CD4-positive, alpha-beta memory T cell (primary cell): ENCODE data around the gene GSC. TPM values are rescaled to one million over a fixed set of nuclear protein-coding genes. Genes with fewer than 3 reads are reported as not detected.
"Not testable (repeated sequence)": the region's sequence is repeated elsewhere in the genome, so short reads cannot be mapped to it uniquely, and the experiment has no call there.

ENCODE experiments used
- CTCF ChIA-PET: fragments of 350-600 bp; sonication (Branson Sonifier 250); formaldehyde crosslinking; loops from one replicate; lab custom pipeline; 2021; ENCODE audit warnings: inconsistent platforms; ENCODE audit not compliant: partially characterized antibody; lab: Charles Lee
- POLR2A ChIA-PET: fragments of 350-600 bp; sonication (Branson Sonifier 250); formaldehyde crosslinking; loops from one replicate; lab custom pipeline; 2021; ENCODE audit not compliant: partially characterized antibody; lab: Charles Lee
- DNase-seq, 5 donors: peaks; one replicate each; pipeline versions ENCODE4 v3.0.0 to v3.0.0-alpha.2; 2020 to 2022; ENCODE audit warnings: mixed read lengths in 1 of 5
- H3K27ac ChIP-seq: one replicate; pipeline ENCODE4 v1.7.0; 2013; ENCODE audit warnings: low read depth, low read length
- H3K27me3 ChIP-seq: 2 replicates; pipeline ENCODE4 v1.7.0; 2013; ENCODE audit warnings: mild to moderate bottlenecking, low read length, moderate library complexity; ENCODE audit not compliant: insufficient read depth
- H3K36me3 ChIP-seq: 2 replicates; pipeline ENCODE4 v1.7.0; 2013; ENCODE audit warnings: mild to moderate bottlenecking, low read length, moderate library complexity; ENCODE audit not compliant: insufficient read depth
- H3K4me1 ChIP-seq: 2 replicates; pipeline ENCODE4 v1.7.0; 2013; ENCODE audit warnings: mild to moderate bottlenecking, low read length, moderate library complexity; ENCODE audit not compliant: insufficient read depth
- H3K4me3 ChIP-seq, 2 donors: one replicate each; pipeline ENCODE4 v1.7.0; 2013; ENCODE audit warnings: low read length in 2 of 2, mild to moderate bottlenecking in 1 of 2
- H3K9me3 ChIP-seq, 2 donors: one replicate each; pipeline ENCODE4 v1.7.0; 2013; ENCODE audit warnings: low read length in 2 of 2, control low read depth in 1 of 2; ENCODE audit not compliant: control insufficient read depth in 1 of 2
- H3K27ac Mint-ChIP-seq, 7 donors: one replicate each; pipeline ENCODE4 v1.8.0; 2020 to 2021; ENCODE audit warnings: mixed read lengths in 7 of 7, mild to moderate bottlenecking in 6 of 7, inconsistent platforms in 3 of 7, moderate library complexity in 3 of 7
- H3K27me3 Mint-ChIP-seq, 2 donors: one replicate each; pipeline ENCODE4 v1.8.0; 2020 to 2021; ENCODE audit warnings: mixed read lengths in 2 of 2
- H3K36me3 Mint-ChIP-seq, 2 donors: one replicate each; pipeline ENCODE4 v1.8.0; 2020 to 2021; ENCODE audit warnings: mixed read lengths in 2 of 2, inconsistent platforms in 1 of 2, mild to moderate bottlenecking in 1 of 2
- H3K4me1 Mint-ChIP-seq, 4 donors: one replicate each; pipeline ENCODE4 v1.8.0; 2020 to 2021; ENCODE audit warnings: mixed read lengths in 4 of 4, mild to moderate bottlenecking in 1 of 4
- H3K4me3 Mint-ChIP-seq, 8 donors: one replicate each; pipeline ENCODE4 v1.8.0; 2020 to 2021; ENCODE audit warnings: mixed read lengths in 8 of 8, mild to moderate bottlenecking in 7 of 8, moderate library complexity in 6 of 8, inconsistent platforms in 3 of 8
- H3K9me3 Mint-ChIP-seq, 8 donors: one replicate each; pipeline ENCODE4 v1.8.0; 2020 to 2021; ENCODE audit warnings: mixed read lengths in 8 of 8, mild to moderate bottlenecking in 5 of 8, inconsistent platforms in 3 of 8, moderate library complexity in 1 of 8
- intact Hi-C: fragments of 100-400 bp; cut with micrococcal nuclease; formaldehyde crosslinking; loops from one replicate; pipeline ENCODE4 v1.15.1; 2023
- polyA plus RNA-seq, 2 donors: library from polyadenylated mRNA; unstranded; fragments of 300-500 nt; fragmentation: Illumina TruSeq; gene quantifications; one replicate each; pipeline ENCODE4 v1.2.3, GENCODE V29; 2021
- total RNA-seq, 2 experiments: library from RNA; stranded (reverse); gene quantifications; one replicate each; pipeline ENCODE4 v1.2.3, GENCODE V29; 2021

Gene GSC
- total RNA-seq (under 1 TPM in 1 of 2 experiments, not detected in 1; 0.35 TPM), polyA plus RNA-seq (not detected)

DNA sequence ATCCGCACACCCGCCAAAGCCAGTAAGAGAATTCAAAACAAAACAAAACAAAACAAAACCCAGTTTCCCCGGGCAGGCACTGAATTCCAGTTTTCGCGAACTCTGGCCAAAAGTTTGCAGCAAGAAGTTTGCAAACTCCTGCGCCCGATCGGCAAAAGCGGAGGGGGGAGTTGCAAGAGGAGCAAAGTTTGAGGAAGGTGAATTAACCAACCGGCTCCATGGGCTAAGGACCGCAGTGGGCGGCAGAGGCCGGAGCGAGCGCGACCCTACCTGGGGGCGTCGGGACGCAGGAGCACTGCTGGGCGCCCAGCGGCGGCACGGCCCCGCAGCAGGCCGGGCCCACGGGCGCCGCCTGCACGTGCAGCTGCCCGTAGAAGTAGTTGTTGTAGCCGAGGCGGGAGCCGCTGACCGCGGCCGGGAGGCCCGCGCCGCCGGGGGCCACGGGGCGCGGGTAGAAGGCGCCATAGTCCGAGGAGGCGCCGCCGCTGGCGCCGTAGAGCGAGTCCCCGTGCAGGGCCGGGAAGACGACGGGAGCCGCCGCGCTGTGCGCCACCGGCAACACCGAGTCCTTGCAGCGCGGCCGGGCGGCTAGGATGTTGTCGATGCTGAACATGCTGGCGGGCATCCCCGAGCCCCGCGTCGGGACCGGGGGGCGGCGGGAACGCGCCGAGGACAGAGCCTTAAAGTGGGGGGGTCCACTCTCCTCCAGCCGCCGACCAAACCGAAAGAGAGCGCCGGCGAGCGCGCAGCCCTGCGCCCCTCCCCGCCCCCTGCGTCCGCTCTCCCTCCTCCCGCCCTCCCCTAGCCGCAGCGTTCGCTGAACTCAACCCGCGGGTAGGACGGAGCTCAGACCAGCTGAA lies at the start of gene GSC:
Gene GSC (minus strand): TSS at position 723 of the 860 bp plus-strand sequence. CDS start 98 bp downstream, at position 625.
- Histone ChIP-seq H3K27me3 (peaks cover 54% of the 10 kb centered on the region), H3K4me1 (peaks cover 12% of the 10 kb centered on the region), H3K36me3 (no peaks in the 10 kb centered on the region), H3K4me3 (peak within 1 kb of the TSS in 1 of 2 donors; percentile 19), H3K27ac (no peak within 1 kb of the TSS), H3K9me3 (no peaks in the 10 kb centered on the region)
- Mint-ChIP-seq H3K4me3 (peak within 1 kb of the TSS; percentile 58 to 86 (median 80)), H3K27ac (no peak within 1 kb of the TSS), H3K9me3 (peaks cover 0 to 13% (median 1%) of the 10 kb centered on the region in 8 donors), H3K27me3 (peaks cover 50 to 59% of the 10 kb centered on the region in 2 donors), H3K36me3 (no peaks in the 10 kb centered on the region), H3K4me1 (peaks cover 7 to 38% (median 16%) of the 10 kb centered on the region in 4 donors)
- ChIA-PET CTCF (no interaction called here), POLR2A (no interaction called here)
- no peak for DNase-seq
- intact Hi-C loops, result no loop called here

DNA sequence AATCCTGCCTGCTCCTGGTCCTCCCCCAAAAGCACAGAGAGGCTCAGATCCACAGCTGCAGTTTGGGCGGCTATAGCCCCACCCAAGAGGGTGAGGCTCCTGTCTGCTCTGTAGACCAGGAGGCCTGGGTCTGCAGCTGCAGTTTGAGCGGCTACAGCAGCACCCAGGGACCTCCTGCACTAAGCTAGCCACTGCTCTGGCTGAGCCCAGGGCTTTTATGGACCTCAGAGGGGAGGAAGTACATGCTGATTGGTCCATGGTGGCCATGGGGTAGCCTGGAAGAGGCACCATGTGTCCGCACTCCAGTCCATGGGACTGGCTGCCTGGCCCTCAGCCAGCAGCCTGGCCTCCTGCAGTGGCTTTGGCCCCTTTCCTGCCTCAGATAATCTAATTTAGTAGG lies 49.6 kb upstream of the GSC start:
- H3K9me3 ChIP-seq, result no peaks in the 10 kb centered on the region
- no peaks in the 10 kb centered on the region for H3K27me3 ChIP-seq
- no peak overlapping the region for H3K4me3 ChIP-seq
- DNase-seq, result no peak
- ChIA-PET POLR2A (no interaction called here), CTCF (no interaction called here)
- Mint-ChIP-seq H3K27me3 (peaks cover 4 to 12% of the 10 kb centered on the region in 2 donors), H3K4me3 (no peak overlapping the region), H3K36me3 (no peaks in the 10 kb centered on the region), H3K4me1 (no peaks in the 10 kb centered on the region), H3K9me3 (peaks cover 0 to 5% (median 3%) of the 10 kb centered on the region in 8 donors), H3K27ac (no peak overlapping the region)
- H3K4me1 ChIP-seq, result no peaks in the 10 kb centered on the region
- H3K36me3 ChIP-seq, result no peaks in the 10 kb centered on the region
- no peak overlapping the region for H3K27ac ChIP-seq
- intact Hi-C loops, result no loop called here

DNA sequence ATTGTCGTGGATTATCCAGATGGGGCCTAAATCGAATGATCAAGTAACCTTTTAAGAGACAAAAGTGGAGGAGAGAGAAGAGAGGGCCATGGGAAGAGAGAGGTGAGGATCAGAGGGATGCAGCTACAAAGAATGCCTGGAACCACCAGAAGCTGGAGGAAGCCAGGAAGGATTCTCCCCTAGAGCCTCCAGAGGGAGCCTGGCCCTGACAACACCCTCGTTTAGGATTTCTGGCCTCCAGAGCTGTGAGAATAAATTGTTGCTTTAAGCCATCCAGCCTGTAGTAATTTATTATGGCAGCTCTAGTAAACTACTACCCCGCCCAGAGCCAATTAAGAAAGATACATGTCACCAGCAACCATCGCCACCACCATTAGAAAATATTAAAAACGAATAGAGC lies 46.2 kb upstream of the GSC start:
- ChIA-PET CTCF (no interaction called here), POLR2A (no interaction called here)
- intact Hi-C loops, result no loop called here
- Mint-ChIP-seq H3K9me3 (no peaks in the 10 kb centered on the region), H3K4me1 (no peaks in the 10 kb centered on the region), H3K4me3 (no peak overlapping the region), H3K27me3 (peaks cover 4 to 11% of the 10 kb centered on the region in 2 donors), H3K27ac (no peak overlapping the region), H3K36me3 (no peaks in the 10 kb centered on the region)
- Histone ChIP-seq H3K27me3 (no peaks in the 10 kb centered on the region), H3K27ac (no peak overlapping the region), H3K4me1 (no peaks in the 10 kb centered on the region), H3K9me3 (no peaks in the 10 kb centered on the region), H3K4me3 (no peak overlapping the region), H3K36me3 (no peaks in the 10 kb centered on the region)
- DNase-seq, result no peak

DNA sequence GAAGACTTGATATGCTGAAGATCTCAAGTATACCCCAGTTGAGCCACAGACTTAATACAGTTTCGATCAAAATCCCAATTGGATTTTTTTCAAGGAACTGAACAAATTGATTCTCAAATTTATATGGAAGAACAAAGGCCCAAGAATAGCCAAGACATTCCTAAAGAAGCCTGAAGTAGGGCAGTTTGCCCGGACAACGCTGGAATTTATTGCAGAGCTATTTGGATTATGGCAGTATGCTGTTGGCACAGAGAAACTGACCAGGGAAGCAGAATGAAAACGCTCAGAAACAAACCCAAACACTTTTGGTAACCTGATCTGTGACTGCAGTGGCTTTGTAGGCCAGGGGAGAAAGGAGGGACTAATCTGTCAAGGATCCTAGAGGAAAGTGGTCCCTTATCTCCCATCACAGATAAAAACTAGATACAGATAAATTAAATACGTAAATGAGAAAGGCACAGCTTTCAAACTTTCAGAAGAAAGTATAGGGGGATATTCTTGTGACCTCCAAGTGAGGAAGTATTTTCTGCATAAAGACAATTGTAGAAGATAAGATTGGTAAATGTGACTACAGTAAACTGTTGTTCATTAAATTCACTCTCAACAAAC lies 35.9 kb upstream of the GSC start:
- H3K4me1 Mint-ChIP-seq, result no peaks in the 10 kb centered on the region
- no peak overlapping the region for H3K27ac Mint-ChIP-seq
- peaks cover 0 to 3% (median 0%) of the 10 kb centered on the region in 8 donors for H3K9me3 Mint-ChIP-seq
- Histone ChIP-seq H3K27me3 (no peaks in the 10 kb centered on the region), H3K27ac (no peak overlapping the region), H3K36me3 (no peaks in the 10 kb centered on the region), H3K9me3 (no peaks in the 10 kb centered on the region), H3K4me1 (no peaks in the 10 kb centered on the region), H3K4me3 (no peak overlapping the region)
- H3K27me3 Mint-ChIP-seq, result peaks cover 4 to 5% of the 10 kb centered on the region in 2 donors
- intact Hi-C loops, result no loop called here
- ChIA-PET CTCF (no interaction called here), POLR2A (no interaction called here)
- H3K4me3 Mint-ChIP-seq, result no peak overlapping the region
- no peaks in the 10 kb centered on the region for H3K36me3 Mint-ChIP-seq
- DNase-seq, result no peak

DNA sequence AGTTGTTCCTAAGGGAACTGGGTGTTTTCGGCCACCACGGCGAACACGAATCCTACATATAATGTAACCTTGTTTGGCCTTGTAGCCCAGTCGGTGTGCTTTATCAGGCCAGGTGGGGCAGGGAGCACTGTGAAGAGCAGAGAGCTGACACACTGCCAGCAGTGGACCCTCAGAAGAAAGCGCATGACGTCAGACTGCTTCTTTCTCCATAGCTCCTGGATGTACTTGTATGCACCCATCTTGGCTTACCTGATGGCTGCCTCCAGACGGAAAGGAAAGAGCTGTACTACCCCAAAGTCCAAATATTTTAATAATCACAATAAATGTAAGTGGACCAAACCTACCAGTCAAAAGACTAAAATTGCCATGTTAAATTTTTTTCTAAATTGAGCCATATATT lies 31.3 kb upstream of the GSC start:
- Histone ChIP-seq H3K36me3 (no peaks in the 10 kb centered on the region), H3K9me3 (no peaks in the 10 kb centered on the region), H3K27ac (no peak overlapping the region), H3K4me3 (no peak overlapping the region), H3K27me3 (no peaks in the 10 kb centered on the region), H3K4me1 (no peaks in the 10 kb centered on the region)
- ChIA-PET CTCF (no interaction called here), POLR2A (no interaction called here)
- DNase-seq, result no peak
- Mint-ChIP-seq H3K4me3 (no peak overlapping the region), H3K9me3 (peaks cover 0 to 3% (median 0%) of the 10 kb centered on the region in 8 donors), H3K27me3 (peaks cover 1 to 5% of the 10 kb centered on the region in 2 donors), H3K36me3 (no peaks in the 10 kb centered on the region), H3K27ac (no peak overlapping the region), H3K4me1 (no peaks in the 10 kb centered on the region)
- intact Hi-C loops, result no loop called here

DNA sequence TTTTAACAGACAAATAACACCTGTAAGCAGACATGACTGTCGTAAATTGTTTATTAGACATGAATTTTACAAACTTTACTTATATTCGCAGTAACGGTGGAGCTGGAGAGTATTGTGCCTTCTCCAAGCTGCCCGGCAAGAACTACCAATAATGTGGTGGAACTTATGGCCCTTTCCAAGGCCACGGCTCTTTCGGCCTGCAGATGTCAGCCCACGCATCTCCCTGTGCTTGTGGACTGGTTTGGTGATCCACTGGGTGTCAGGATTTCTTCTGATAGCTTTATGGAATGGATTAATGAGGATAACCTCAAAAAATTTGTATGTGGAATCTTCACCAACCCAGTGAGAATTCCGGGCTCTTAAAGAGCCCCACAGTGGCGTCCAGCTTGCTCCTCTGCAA lies 30.9 kb upstream of the GSC start:
- H3K36me3 ChIP-seq, H3K9me3 ChIP-seq, H3K27ac Mint-ChIP-seq, H3K27me3 ChIP-seq, H3K4me1 ChIP-seq, H3K36me3 Mint-ChIP-seq, DNase-seq, H3K4me3 ChIP-seq, POLR2A ChIA-PET, H3K9me3 Mint-ChIP-seq, H3K4me3 Mint-ChIP-seq, H3K4me1 Mint-ChIP-seq, H3K27me3 Mint-ChIP-seq, CTCF ChIA-PET, H3K27ac ChIP-seq, intact Hi-C loops: not testable (repeated sequence)

DNA sequence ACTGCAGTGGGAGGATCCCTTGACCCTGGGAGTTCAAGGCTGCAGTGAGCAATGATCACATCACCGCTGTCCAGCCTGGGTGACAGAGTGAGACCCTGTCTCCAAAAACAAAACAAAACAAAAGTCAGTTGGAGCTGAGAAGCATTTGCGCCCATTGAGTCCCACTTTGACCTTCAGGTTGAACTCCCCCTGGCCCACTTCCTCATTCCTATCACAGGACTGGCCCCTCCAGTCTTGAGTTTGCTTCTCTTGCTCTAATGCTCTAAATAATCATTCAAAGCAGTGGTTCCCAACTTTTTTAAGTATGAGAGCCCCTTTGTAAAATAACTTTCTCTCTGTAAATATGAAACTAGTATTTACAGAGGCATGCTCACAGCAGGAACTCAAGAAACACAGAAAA lies 28.0 kb upstream of the GSC start:
- Mint-ChIP-seq H3K36me3 (no peaks in the 10 kb centered on the region), H3K27ac (no peak overlapping the region), H3K9me3 (no peaks in the 10 kb centered on the region), H3K4me1 (no peaks in the 10 kb centered on the region), H3K27me3 (peaks cover 8 to 11% of the 10 kb centered on the region in 2 donors), H3K4me3 (no peak overlapping the region)
- no peak for DNase-seq
- POLR2A ChIA-PET, result no interaction called here
- H3K27ac ChIP-seq, result no peak overlapping the region
- no peaks in the 10 kb centered on the region for H3K27me3 ChIP-seq
- no peaks in the 10 kb centered on the region for H3K9me3 ChIP-seq
- intact Hi-C loops, result no loop called here
- no peak overlapping the region for H3K4me3 ChIP-seq
- H3K36me3 ChIP-seq, result no peaks in the 10 kb centered on the region
- CTCF ChIA-PET, result no interaction called here
- H3K4me1 ChIP-seq, result no peaks in the 10 kb centered on the region
